ENCODE measurements around the gene RBP3. TPM values are rescaled to one million over a fixed set of nuclear protein-coding genes. Genes with fewer than 3 reads are reported as not detected.

RBP3 gene
- polyA plus RNA-seq, 1 donor from 2014 or later = not detected

DNA sequence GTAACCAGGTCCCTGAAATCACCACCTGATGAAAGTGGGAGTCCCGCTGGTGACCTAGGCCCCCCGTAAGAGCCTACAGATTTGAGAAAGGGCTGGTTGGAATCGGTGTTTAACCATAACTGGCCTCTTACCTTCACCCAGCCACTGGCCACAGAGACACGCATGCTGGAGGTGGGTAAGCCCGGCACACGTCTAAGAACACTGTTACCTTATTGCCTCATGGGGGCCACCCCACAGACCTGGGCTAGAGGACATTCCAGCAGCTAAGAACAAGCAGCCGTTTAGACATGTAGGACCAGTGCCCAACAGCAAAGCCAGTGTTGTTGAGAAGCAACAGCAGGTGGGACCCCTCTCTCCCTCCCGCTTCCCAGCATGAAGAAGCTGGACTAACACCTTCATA, 28.4 kb upstream of the RBP3 start:
- H3K9ac ChIP-seq (ENCODE audit: low read length) = no peak overlapping the region
- H3K4me2 ChIP-seq (ENCODE audit: low read length) = no peak overlapping the region
- H3K4me3 ChIP-seq (ENCODE audit: low read length) = no peak overlapping the region
- H3K9me2 ChIP-seq (ENCODE audit: insufficient read depth, low read length) = no peaks in the 10 kb centered on the region
- H3K27ac ChIP-seq (ENCODE audit: low read length) = no peak overlapping the region
- H2AFZ ChIP-seq (ENCODE audit: low read depth, low read length) = no peak overlapping the region
- no peaks in the 10 kb centered on the region for H4K20me1 ChIP-seq (ENCODE audit: insufficient read depth)
- no peaks in the 10 kb centered on the region for H3K36me3 ChIP-seq (ENCODE audit: insufficient read depth, low read length)
- H3F3A ChIP-seq (ENCODE audit: insufficient read depth, low read length, poor library complexity, severe bottlenecking) = no peaks in the 10 kb centered on the region
- no peaks in the 10 kb centered on the region for H3K27me3 ChIP-seq (ENCODE audit: insufficient read depth, low read depth, low read length)
- no peak for TF ChIP-seq SMC3 (conservative IDR thresholded peaks at IDR 0.05; ENCODE audit: poor library complexity)
- TF ChIP-seq RAD21 (conservative IDR thresholded peaks at IDR 0.05) = no peak
- no peak for TF ChIP-seq POLR2AphosphoS5 (IDR thresholded peaks at IDR 0.05)
- H3K79me2 ChIP-seq (replicated peaks; ENCODE audit: insufficient read depth, low read length) = no peaks in the 10 kb centered on the region
- no peaks in the 10 kb centered on the region for H3K9me3 ChIP-seq (ENCODE audit: low read length)

DNA sequence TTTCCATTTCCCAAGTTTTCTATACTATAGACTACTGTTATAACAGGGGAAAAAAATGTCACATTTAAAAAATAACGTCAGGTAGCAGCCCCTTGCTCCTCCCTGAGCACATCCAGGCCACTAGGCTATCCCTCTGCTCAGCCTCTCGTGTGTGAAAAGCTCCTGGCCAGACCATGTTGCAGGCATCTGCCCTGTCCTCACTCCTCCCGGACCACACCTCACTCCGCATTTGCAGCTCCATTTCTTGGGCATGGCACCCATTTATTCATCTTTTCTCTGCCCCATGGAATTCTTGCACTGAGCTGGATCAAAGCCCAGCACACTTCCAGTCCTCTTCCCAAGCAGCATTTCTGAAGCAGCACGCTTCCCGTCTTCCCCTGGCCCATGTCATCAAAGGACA, 27.4 kb upstream of the RBP3 start:
- H4K20me1 ChIP-seq (ENCODE audit: insufficient read depth) = no peaks in the 10 kb centered on the region
- no peaks in the 10 kb centered on the region for H3F3A ChIP-seq (ENCODE audit: insufficient read depth, low read length, poor library complexity, severe bottlenecking)
- H3K4me3 ChIP-seq (ENCODE audit: low read length) = no peak overlapping the region
- TF ChIP-seq POLR2AphosphoS5 (IDR thresholded peaks at IDR 0.05) (no peak), SMC3 (conservative IDR thresholded peaks at IDR 0.05; ENCODE audit: poor library complexity) (no peak), TAF1 (IDR thresholded peaks at IDR 0.05; ENCODE audit: low read depth) (no peak), REST (IDR thresholded peaks at IDR 0.05; ENCODE audit: borderline replicate concordance) (no peak), CTCF (IDR thresholded peaks at IDR 0.05; ENCODE audit: poor library complexity, severe bottlenecking) (no peak), EP300 (conservative IDR thresholded peaks at IDR 0.05; ENCODE audit: poor library complexity, severe bottlenecking) (no peak), EZH2 (IDR thresholded peaks at IDR 0.05; ENCODE audit: borderline replicate concordance, insufficient read depth, low read length, poor library complexity, severe bottlenecking) (no peak), MXI1 (conservative IDR thresholded peaks at IDR 0.05; ENCODE audit: poor library complexity, severe bottlenecking) (no peak), RAD21 (conservative IDR thresholded peaks at IDR 0.05) (no peak)
- no peaks in the 10 kb centered on the region for H3K27me3 ChIP-seq (ENCODE audit: insufficient read depth, low read depth, low read length)
- H3K79me2 ChIP-seq (replicated peaks; ENCODE audit: insufficient read depth, low read length) = no peaks in the 10 kb centered on the region
- no peak overlapping the region for H3K27ac ChIP-seq (ENCODE audit: low read length)
- H3K4me2 ChIP-seq (ENCODE audit: low read length) = no peak overlapping the region
- H3K9me3 ChIP-seq (ENCODE audit: low read length) = no peaks in the 10 kb centered on the region
- H2AFZ ChIP-seq (ENCODE audit: low read depth, low read length) = no peak overlapping the region
- no peaks in the 10 kb centered on the region for H3K36me3 ChIP-seq (ENCODE audit: insufficient read depth, low read length)
- H3K9me2 ChIP-seq (ENCODE audit: insufficient read depth, low read length) = no peaks in the 10 kb centered on the region
- no peak overlapping the region for H3K9ac ChIP-seq (ENCODE audit: low read length)

Measured in neural cell (in vitro differentiated cells).